KMS-11 (cell line): Measurements from ENCODE around the gene HFE.
"Not testable (repeated sequence)": the region's sequence is repeated elsewhere in the genome, so short reads cannot be mapped to it uniquely, and the experiment has no call there.

ENCODE experiments used
- H2AFZ ChIP-seq: fragments of 200-600 bp; sonication (generic); 2 replicates; pipeline ENCODE4 v1.6.1; 2016; ENCODE audit warnings: antibody characterized with exemption, mixed run types, low read depth
- H3K27ac ChIP-seq: fragments of 200-600 bp; sonication (generic); 2 replicates; pipeline ENCODE4 v1.6.1; 2016; ENCODE audit warnings: mild to moderate bottlenecking, mixed run types
- H3K27me3 ChIP-seq: fragments of 200-600 bp; sonication (generic); 2 replicates; pipeline ENCODE4 v1.6.1; 2017; ENCODE audit warnings: mild to moderate bottlenecking, low read depth, mixed run types, moderate library complexity; ENCODE audit not compliant: insufficient read depth
- H3K36me3 ChIP-seq: fragments of 200-600 bp; sonication (generic); 2 replicates; pipeline ENCODE4 v1.6.1; 2017; ENCODE audit warnings: mild to moderate bottlenecking, mixed run types; ENCODE audit not compliant: insufficient read depth
- H3K4me1 ChIP-seq: fragments of 200-600 bp; sonication (generic); 2 replicates; pipeline ENCODE4 v1.6.1; 2016; ENCODE audit warnings: mild to moderate bottlenecking, low read depth, mixed run types; ENCODE audit not compliant: poor library complexity, severe bottlenecking
- H3K4me2 ChIP-seq: fragments of 200-600 bp; sonication (generic); 2 replicates; pipeline ENCODE4 v1.7.0; 2016; ENCODE audit warnings: mild to moderate bottlenecking, mixed run types
- H3K4me3 ChIP-seq: fragments of 200-600 bp; sonication (generic); IDR thresholded peaks from 2 replicates; pipeline ENCODE4 v1.6.1; 2017; ENCODE audit warnings: low read depth, low read length, mixed read lengths; ENCODE audit not compliant: insufficient read depth
- H3K79me2 ChIP-seq: fragments of 200-600 bp; sonication (generic); 2 replicates; pipeline ENCODE4 v1.6.1; 2016; ENCODE audit warnings: low read depth, mixed run types; ENCODE audit not compliant: insufficient read depth
- H3K9ac ChIP-seq: fragments of 200-600 bp; sonication (generic); 2 replicates; pipeline ENCODE4 v1.6.1; 2016; ENCODE audit warnings: mild to moderate bottlenecking, mixed run types
- H4K20me1 ChIP-seq: fragments of 200-600 bp; sonication (generic); 2 replicates; pipeline ENCODE4 v1.6.1; 2016; ENCODE audit warnings: mild to moderate bottlenecking, mixed run types; ENCODE audit not compliant: insufficient read depth
- TF ChIP-seq, protein P1 (sequence below): fragments of 200-600 bp; sonication (generic); conservative IDR thresholded peaks from 2 replicates; pipeline ENCODE4 v1.6.1; 2017; ENCODE audit warnings: low read depth, mild to moderate bottlenecking, antibody characterized with exemption, low read length, moderate library complexity, mixed read lengths

The HFE gene

DNA sequence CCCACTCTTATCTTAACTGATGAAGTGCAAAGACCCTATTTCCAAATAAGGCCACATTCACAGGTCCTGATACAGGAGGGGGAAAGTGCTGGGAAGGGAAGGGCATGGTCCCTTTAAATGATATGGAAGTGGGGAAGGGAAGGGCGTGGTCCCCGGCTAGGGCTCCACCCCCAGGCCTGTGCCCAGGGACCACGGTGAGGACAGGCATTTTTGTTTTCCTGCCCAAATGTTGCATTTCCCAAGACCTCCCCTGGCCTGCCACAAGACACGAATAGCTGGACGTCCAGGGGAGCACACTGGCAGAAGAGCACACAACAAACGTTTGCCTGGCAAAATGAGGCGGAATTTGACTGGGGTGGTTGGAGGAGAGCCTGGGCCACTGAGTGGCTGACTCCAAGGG lies 16.1 kb upstream of the HFE start:
- no peaks in the 10 kb centered on the region for H4K20me1 ChIP-seq
- TF ChIP-seq, protein P1, sequence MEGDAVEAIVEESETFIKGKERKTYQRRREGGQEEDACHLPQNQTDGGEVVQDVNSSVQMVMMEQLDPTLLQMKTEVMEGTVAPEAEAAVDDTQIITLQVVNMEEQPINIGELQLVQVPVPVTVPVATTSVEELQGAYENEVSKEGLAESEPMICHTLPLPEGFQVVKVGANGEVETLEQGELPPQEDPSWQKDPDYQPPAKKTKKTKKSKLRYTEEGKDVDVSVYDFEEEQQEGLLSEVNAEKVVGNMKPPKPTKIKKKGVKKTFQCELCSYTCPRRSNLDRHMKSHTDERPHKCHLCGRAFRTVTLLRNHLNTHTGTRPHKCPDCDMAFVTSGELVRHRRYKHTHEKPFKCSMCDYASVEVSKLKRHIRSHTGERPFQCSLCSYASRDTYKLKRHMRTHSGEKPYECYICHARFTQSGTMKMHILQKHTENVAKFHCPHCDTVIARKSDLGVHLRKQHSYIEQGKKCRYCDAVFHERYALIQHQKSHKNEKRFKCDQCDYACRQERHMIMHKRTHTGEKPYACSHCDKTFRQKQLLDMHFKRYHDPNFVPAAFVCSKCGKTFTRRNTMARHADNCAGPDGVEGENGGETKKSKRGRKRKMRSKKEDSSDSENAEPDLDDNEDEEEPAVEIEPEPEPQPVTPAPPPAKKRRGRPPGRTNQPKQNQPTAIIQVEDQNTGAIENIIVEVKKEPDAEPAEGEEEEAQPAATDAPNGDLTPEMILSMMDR = no peak
- H3K79me2 ChIP-seq = no peaks in the 10 kb centered on the region
- H3K9ac ChIP-seq = no peak overlapping the region
- H3K27ac ChIP-seq = no peak overlapping the region
- H3K4me2 ChIP-seq = no peak overlapping the region
- no peaks in the 10 kb centered on the region for H3K36me3 ChIP-seq
- no peak overlapping the region for H2AFZ ChIP-seq
- H3K4me3 ChIP-seq = no peak overlapping the region
- H3K4me1 ChIP-seq = peaks cover 1% of the 10 kb centered on the region
- H3K27me3 ChIP-seq = no peaks in the 10 kb centered on the region

GRCh38 chr6:26075063-26075717 lies 12.0 kb upstream of the HFE start:
- Histone ChIP-seq H2AFZ (no peak overlapping the region), H3K9ac (no peak overlapping the region)
- TF ChIP-seq, protein P1 = no peak

DNA sequence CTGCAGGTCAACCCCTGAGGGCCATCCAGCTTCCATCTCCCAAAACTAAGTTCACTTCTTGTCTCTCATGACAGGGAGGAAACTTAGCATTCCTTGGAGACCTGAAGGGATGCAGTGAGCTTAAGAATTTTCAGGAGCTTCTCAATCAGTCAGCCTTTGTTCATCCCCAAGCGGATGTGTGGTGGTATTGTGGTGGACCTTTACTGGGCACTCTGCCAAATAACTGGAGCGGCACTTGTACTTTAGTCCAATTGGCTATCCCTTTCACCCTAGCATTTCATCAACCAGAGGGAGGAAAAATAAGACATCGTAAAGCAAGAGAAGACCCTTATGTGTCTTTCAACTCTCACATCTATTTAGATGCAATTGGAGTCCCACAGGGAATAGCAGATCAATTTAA lies 9.2 kb upstream of the HFE start:
- H3K27ac ChIP-seq, H3K36me3 ChIP-seq, H3K9ac ChIP-seq, H3K4me3 ChIP-seq, H4K20me1 ChIP-seq, H3K79me2 ChIP-seq, H2AFZ ChIP-seq, H3K4me2 ChIP-seq, H3K27me3 ChIP-seq, H3K4me1 ChIP-seq: not testable (repeated sequence)

More at GRCh38 chr6:26075063-26075717, 12.0 kb upstream of the HFE start:
- Histone ChIP-seq H3K4me1 (no peaks in the 10 kb centered on the region), H3K27ac (no peak overlapping the region), H3K36me3 (no peaks in the 10 kb centered on the region), H4K20me1 (no peaks in the 10 kb centered on the region), H3K4me2 (no peak overlapping the region), H3K27me3 (no peaks in the 10 kb centered on the region), H3K4me3 (no peak overlapping the region), H3K79me2 (no peaks in the 10 kb centered on the region)

DNA sequence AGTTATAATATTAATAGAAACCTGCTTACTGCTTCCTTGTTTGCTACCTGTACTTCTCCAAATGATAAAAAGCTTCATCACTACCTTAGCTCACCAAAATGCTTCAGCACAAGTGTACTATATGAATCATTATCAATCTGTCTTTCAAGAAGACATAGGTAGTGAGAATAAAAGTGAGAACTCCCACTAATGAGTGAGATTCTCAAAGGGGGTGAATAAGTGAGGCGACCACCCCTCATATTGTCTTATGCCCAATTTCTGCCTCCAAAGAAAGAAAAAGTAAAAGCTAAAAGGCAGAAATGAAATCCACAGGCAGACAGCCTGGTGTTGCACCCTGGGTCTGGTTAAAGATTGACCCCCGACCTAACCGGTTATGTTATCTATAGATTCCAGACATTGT lies 6.1 kb upstream of the HFE start:
- H3K79me2 ChIP-seq, H3K36me3 ChIP-seq, H3K4me1 ChIP-seq, H3K27me3 ChIP-seq, H4K20me1 ChIP-seq, H3K9ac ChIP-seq, H3K27ac ChIP-seq, H3K4me3 ChIP-seq, H3K4me2 ChIP-seq, H2AFZ ChIP-seq: not testable (repeated sequence)

DNA sequence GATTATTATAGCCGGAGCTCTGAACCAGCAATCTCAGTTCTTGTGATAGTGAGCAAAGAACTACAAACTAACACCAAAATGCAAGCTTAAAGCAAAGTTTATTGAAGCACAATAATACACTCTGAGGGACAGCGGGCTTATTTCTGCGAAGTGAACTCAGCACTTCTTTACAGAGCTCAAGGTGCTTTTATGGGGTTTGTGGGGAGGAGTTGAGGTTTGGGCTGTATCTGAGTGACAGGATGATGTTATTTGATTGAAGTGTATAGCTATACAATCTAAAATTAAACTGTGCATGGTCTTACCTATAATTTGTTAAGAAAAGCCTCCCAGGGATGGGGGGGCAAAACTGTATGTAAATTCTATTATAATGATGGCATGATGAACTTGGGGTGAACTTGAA lies 1.0 kb upstream of the HFE start:
- H4K20me1 ChIP-seq = no peaks in the 10 kb centered on the region
- H3K27me3 ChIP-seq = no peaks in the 10 kb centered on the region
- TF ChIP-seq, protein P1 = no peak
- no peaks in the 10 kb centered on the region for H3K79me2 ChIP-seq
- peaks cover 9% of the 10 kb centered on the region for H3K4me1 ChIP-seq
- H3K4me2 ChIP-seq = no peak overlapping the region
- no peak overlapping the region for H2AFZ ChIP-seq
- no peak overlapping the region for H3K9ac ChIP-seq
- H3K4me3 ChIP-seq = no peak overlapping the region
- no peak overlapping the region for H3K27ac ChIP-seq
- H3K36me3 ChIP-seq = no peaks in the 10 kb centered on the region
